Liver (tissue), 9 donors: Measurements from ENCODE around the gene HSPG2. TPM values are rescaled to one million over a fixed set of nuclear protein-coding genes. Genes with fewer than 3 reads are reported as not detected.

Experiments
- DNase-seq: peaks from one replicate; pipeline ENCODE4 v3.0.0-alpha.2; 2017; ENCODE audit warnings: low spot score
- H3K27ac ChIP-seq, 2 donors: one replicate each; pipeline ENCODE4 v1.7.0; 2013; ENCODE audit warnings: inconsistent platforms in 2 of 2, low read length in 2 of 2, control low read depth in 1 of 2, low read depth in 1 of 2, mild to moderate bottlenecking in 1 of 2
- H3K27me3 ChIP-seq, 4 donors: one replicate each; pipeline versions ENCODE4 v1.6.1 to v1.7.0; 2013; ENCODE audit warnings: low read length in 3 of 4, inconsistent platforms in 1 of 4, mild to moderate bottlenecking in 1 of 4, moderate library complexity in 1 of 4; ENCODE audit not compliant: control insufficient read depth in 4 of 4, insufficient read depth in 4 of 4
- H3K36me3 ChIP-seq, 4 donors: one replicate each; pipeline versions ENCODE4 v1.6.1 to v1.7.0; 2013; ENCODE audit warnings: low read length in 3 of 4, mild to moderate bottlenecking in 3 of 4, low read depth in 1 of 4, moderate library complexity in 1 of 4; ENCODE audit not compliant: control insufficient read depth in 4 of 4, insufficient read depth in 3 of 4
- H3K4me1 ChIP-seq, 4 donors: one replicate each; pipeline versions ENCODE4 v1.6.1 to v1.7.0; 2013; ENCODE audit warnings: low read length in 3 of 4, mild to moderate bottlenecking in 3 of 4, moderate library complexity in 1 of 4; ENCODE audit not compliant: control insufficient read depth in 4 of 4, insufficient read depth in 4 of 4
- H3K4me3 ChIP-seq, 3 donors: one replicate each; pipeline versions ENCODE4 v1.6.1 to v1.7.0; 2013; ENCODE audit warnings: low read length in 3 of 3, control low read depth in 1 of 3, low read depth in 1 of 3, mild to moderate bottlenecking in 1 of 3
- H3K9ac ChIP-seq, 2 donors: one replicate each; pipeline ENCODE4 v1.7.0; 2013; ENCODE audit warnings: low read length in 2 of 2, mild to moderate bottlenecking in 2 of 2, moderate library complexity in 2 of 2, control low read depth in 1 of 2, low read depth in 1 of 2
- H3K9me3 ChIP-seq, 4 donors: one replicate each; pipeline versions ENCODE4 v1.6.1 to v1.7.0; 2013; ENCODE audit warnings: low read length in 3 of 4; ENCODE audit not compliant: control insufficient read depth in 4 of 4
- ATF3 ChIP-seq: IDR thresholded peaks from 2 replicates; pipeline ENCODE4 v1.6.1; 2016; ENCODE audit warnings: antibody characterized with exemption
- CTCF ChIP-seq: fragments of 150-350 bp; IDR thresholded peaks from 2 replicates; pipeline ENCODE4 v1.5.1; 2017; ENCODE audit warnings: improper control_type of control experiment, low read depth, low read length; ENCODE audit not compliant: missing input control
- EGR1 ChIP-seq, 2 donors: IDR thresholded peaks; 2 replicates each; pipeline ENCODE4 v1.6.1; 2016 to 2018; ENCODE audit warnings: antibody characterized with exemption in 2 of 2, low read depth in 2 of 2
- FOXA1 ChIP-seq: IDR thresholded peaks from 2 replicates; pipeline ENCODE4 v1.6.1; 2016; ENCODE audit warnings: antibody characterized with exemption
- FOXA2 ChIP-seq: IDR thresholded peaks from 2 replicates; pipeline ENCODE4 v1.6.1; 2016; ENCODE audit warnings: antibody characterized with exemption
- GABPA ChIP-seq, 2 donors: IDR thresholded peaks in 1 of 2; conservative IDR thresholded peaks in 1 of 2; 2 replicates each; pipeline ENCODE4 v1.6.1; 2016; ENCODE audit warnings: antibody characterized with exemption in 2 of 2, mild to moderate bottlenecking in 1 of 2, moderate library complexity in 1 of 2
- HNF4A ChIP-seq, 2 donors: conservative IDR thresholded peaks; 2 replicates each; pipeline ENCODE4 v1.6.1; 2016; ENCODE audit warnings: antibody characterized with exemption in 2 of 2, mild to moderate bottlenecking in 2 of 2
- HNF4G ChIP-seq: IDR thresholded peaks from 2 replicates; pipeline ENCODE4 v1.6.1; 2016; ENCODE audit warnings: antibody characterized with exemption
- JUND ChIP-seq, 2 donors: IDR thresholded peaks; 2 replicates each; pipeline ENCODE4 v1.6.1; 2016; ENCODE audit warnings: antibody characterized with exemption in 2 of 2
- MAX ChIP-seq: IDR thresholded peaks from 2 replicates; pipeline ENCODE4 v1.6.1; 2016; ENCODE audit warnings: antibody characterized with exemption
- NR2F2 ChIP-seq: IDR thresholded peaks from 2 replicates; pipeline ENCODE4 v1.6.1; 2016; ENCODE audit warnings: antibody characterized with exemption
- RAD21 ChIP-seq, 2 donors: IDR thresholded peaks; 2 replicates each; pipeline ENCODE4 v1.6.1; 2016; ENCODE audit warnings: antibody characterized with exemption in 2 of 2, mild to moderate bottlenecking in 2 of 2
- REST ChIP-seq: IDR thresholded peaks from 2 replicates; pipeline ENCODE4 v1.6.1; 2016; ENCODE audit warnings: antibody characterized with exemption, mild to moderate bottlenecking
- RXRA ChIP-seq, 2 donors: IDR thresholded peaks; 2 replicates each; pipeline ENCODE4 v1.6.1; 2017 to 2018; ENCODE audit warnings: antibody characterized with exemption in 2 of 2, mild to moderate bottlenecking in 1 of 2
- SP1 ChIP-seq: IDR thresholded peaks from 2 replicates; pipeline ENCODE4 v1.6.1; 2018; ENCODE audit warnings: antibody characterized with exemption, mild to moderate bottlenecking
- TAF1 ChIP-seq: conservative IDR thresholded peaks from 2 replicates; pipeline ENCODE4 v1.6.1; 2016; ENCODE audit warnings: antibody characterized with exemption, mild to moderate bottlenecking
- YY1 ChIP-seq: IDR thresholded peaks from 2 replicates; pipeline ENCODE4 v1.6.1; 2016; ENCODE audit warnings: antibody characterized with exemption, mild to moderate bottlenecking
- ZBTB33 ChIP-seq: IDR thresholded peaks from 2 replicates; pipeline ENCODE4 v1.6.1; 2016; ENCODE audit warnings: antibody characterized with exemption
- WGBS: extraction: QIAGEN DNeasy Blood & Tissue Kit; methylation state at CpG from one replicate; pipeline ENCODE4 v1.1.7; 2013; 5-methylcytosine and 5-hydroxymethylcytosine counted together
- polyA plus RNA-seq, 2 donors: library from polyadenylated mRNA; stranded (reverse) in 1 of 2; unstranded in 1 of 2; fragments of 200-250 nt in 1 of 2; fragments of >200 nt in 1 of 2; fragmentation: Nextera tagmentation in 1 of 2; extraction: Ambion mirVana in 1 of 2; gene quantifications; one replicate each; pipeline versions ENCODE4 v1.2.1 to v1.2.3, GENCODE V29; 2013 to 2015
- total RNA-seq, 2 donors: library from RNA; depleted of rRNA; stranded (reverse); fragments of >200 nt; gene quantifications; one replicate each; pipeline ENCODE4 v1.2.3, GENCODE V29; 2014
- donor health status: healthy.
- donor health status: healthy.
- donor health status: healthy.
- donor health status: healthy.
- donor health status: healthy.

Gene HSPG2
- total and polyA plus RNA-seq, 4 donors: 5.6 to 43.9 (median 23.9) TPM

- peaks cover 0 to 4% (median 0%) of the 10 kb centered on the region in 4 donors for H3K36me3 ChIP-seq
- TF ChIP-seq NR2F2: no peak
- no peak for TF ChIP-seq FOXA1
- no peak for TF ChIP-seq RXRA (IDR thresholded peaks at IDR 0.05)
- no peak for TF ChIP-seq ATF3
- TF ChIP-seq MAX: no peak
- TF ChIP-seq SP1: no peak
- no peak for TF ChIP-seq GABPA (IDR thresholded peaks at IDR 0.05 in 1 of 2, conservative IDR thresholded peaks at IDR 0.05 in 1 of 2)
- no peak for TF ChIP-seq RAD21 (IDR thresholded peaks at IDR 0.05)
- no peak for TF ChIP-seq FOXA2
- no peak for TF ChIP-seq JUND (IDR thresholded peaks at IDR 0.05)
- no peak for TF ChIP-seq YY1
- no peak for TF ChIP-seq REST
- no peak for TF ChIP-seq CTCF
- TF ChIP-seq HNF4A (conservative IDR thresholded peaks at IDR 0.05): no peak
- no peak for TF ChIP-seq ZBTB33
- TF ChIP-seq TAF1: no peak
- no peak for TF ChIP-seq HNF4G
- TF ChIP-seq EGR1 (IDR thresholded peaks at IDR 0.05; ENCODE audit: low read depth in 2 of 2): no peak
- 75% methylated on average over 13 of the region's 13 CpGs for WGBS
Measured at GRCh38 chr1:21869620-21870121, 67.4 kb downstream of the HSPG2 start.

More at GRCh38 chr1:21869620-21870121, 67.4 kb downstream of the HSPG2 start:
- Histone ChIP-seq H3K9me3 (no peaks in the 10 kb centered on the region), H3K27me3 (no peaks in the 10 kb centered on the region), H3K4me3 (no peak overlapping the region), H3K27ac (no peak overlapping the region), H3K9ac (no peak overlapping the region), H3K4me1 (no peaks in the 10 kb centered on the region)
- DNase-seq: no peak
